Lower leg skin (tissue), 4 donors: ENCODE measurements around the gene TPST2. TPM values are rescaled to one million over a fixed set of nuclear protein-coding genes. Genes with fewer than 3 reads are reported as not detected.

Experiments used
- DNase-seq, 2 donors: peaks; one replicate each; pipeline ENCODE4 v3.0.0-alpha.2; 2019; ENCODE audit warnings: low spot score in 2 of 2
- H3K4me3 ChIP-seq: fragments of 200-600 bp; sonication (generic); 2 replicates; pipeline ENCODE4 v1.5.1; 2017; ENCODE audit warnings: mild to moderate bottlenecking, low read depth; ENCODE audit not compliant: poor library complexity, severe bottlenecking
- POLR2A ChIP-seq, 2 donors: fragments of 450-650 bp; IDR thresholded peaks; one replicate each; pipeline ENCODE4 v1.6.1; 2016 to 2017; ENCODE audit warnings: antibody characterized with exemption in 2 of 2, mild to moderate bottlenecking in 1 of 2, moderate library complexity in 1 of 2
- WGBS, 2 donors: methylation state at CpG; one replicate each; pipeline ENCODE4 v1.1.5; 2018; 5-methylcytosine and 5-hydroxymethylcytosine counted together
- intact Hi-C: fragments of 100-400 bp; cut with DNase I; formaldehyde crosslinking; loops from one replicate; pipeline ENCODE4 v1.15.0; 2023; ENCODE audit warnings: low total_unique reads
- microRNA counts, 2 donors: library from miRNA; unstranded; fragments of <30 nt; microRNA quantifications; one replicate each; lab custom pipeline; 2016
- microRNA-seq, 2 donors: library from miRNA; unstranded; fragments of <30 nt; microRNA quantifications; one replicate each; pipeline ENCODE4, GENCODE V29; 2016; ENCODE audit warnings: borderline replicate concordance in 2 of 2, borderline number of aligned reads in 1 of 2
- total RNA-seq, 4 donors: library from RNA; depleted of rRNA; stranded (reverse); fragments of >200 nt; gene quantifications; one replicate each; pipeline ENCODE4 v1.1.0, GENCODE V29; 2016
- TF ChIP-seq, protein P1 (sequence below), 3 donors: fragments of 450-650 bp; IDR thresholded peaks; one replicate each; pipeline ENCODE4 v1.5.1; 2016; ENCODE audit warnings: antibody characterized with exemption in 3 of 3, mild to moderate bottlenecking in 3 of 3, moderate library complexity in 2 of 3

Gene TPST2
- total RNA-seq, 4 donors from 2014 or later = 54.9 to 60.6 (median 58.5) TPM

DNA sequence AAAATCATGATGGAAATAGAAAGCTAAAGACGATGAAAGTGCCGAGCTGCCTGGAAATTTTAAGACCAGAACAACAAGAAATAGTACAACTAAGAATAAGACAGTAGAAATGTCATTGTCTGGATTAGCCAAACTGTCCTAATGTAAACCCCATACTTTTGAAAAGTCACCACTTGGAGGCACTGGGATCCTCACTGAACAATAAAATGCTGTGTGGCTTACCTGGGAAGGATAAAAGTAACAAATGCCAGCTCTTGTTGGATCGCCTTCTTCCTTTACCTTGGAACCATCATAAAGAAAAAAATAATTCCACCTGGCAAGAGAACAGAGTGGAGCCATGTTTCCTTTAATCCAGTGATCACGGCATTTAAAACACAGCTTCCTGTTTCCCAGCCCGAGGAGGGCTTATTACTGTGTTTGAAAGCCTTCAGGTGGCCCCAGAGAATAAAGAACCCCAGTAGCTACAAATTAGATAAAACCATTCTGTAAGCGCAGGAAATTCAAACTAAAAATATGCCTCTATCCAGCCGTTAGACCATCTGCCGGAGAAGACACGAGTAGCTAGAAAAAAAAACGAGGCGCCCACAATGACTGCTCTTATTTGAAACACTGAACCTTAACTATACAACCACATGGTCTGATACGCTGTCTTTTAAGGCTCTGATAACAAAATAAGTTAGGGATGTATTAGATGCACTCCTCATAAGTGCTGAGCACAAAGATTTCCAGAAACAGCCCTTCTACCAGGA is 110.7 kb downstream of the TPST2 start:
- DNase-seq = no peak
- H3K4me3 ChIP-seq = no peak overlapping the region
- TF ChIP-seq POLR2A (IDR thresholded peaks at IDR 0.05) = no peak
- TF ChIP-seq, protein P1, sequence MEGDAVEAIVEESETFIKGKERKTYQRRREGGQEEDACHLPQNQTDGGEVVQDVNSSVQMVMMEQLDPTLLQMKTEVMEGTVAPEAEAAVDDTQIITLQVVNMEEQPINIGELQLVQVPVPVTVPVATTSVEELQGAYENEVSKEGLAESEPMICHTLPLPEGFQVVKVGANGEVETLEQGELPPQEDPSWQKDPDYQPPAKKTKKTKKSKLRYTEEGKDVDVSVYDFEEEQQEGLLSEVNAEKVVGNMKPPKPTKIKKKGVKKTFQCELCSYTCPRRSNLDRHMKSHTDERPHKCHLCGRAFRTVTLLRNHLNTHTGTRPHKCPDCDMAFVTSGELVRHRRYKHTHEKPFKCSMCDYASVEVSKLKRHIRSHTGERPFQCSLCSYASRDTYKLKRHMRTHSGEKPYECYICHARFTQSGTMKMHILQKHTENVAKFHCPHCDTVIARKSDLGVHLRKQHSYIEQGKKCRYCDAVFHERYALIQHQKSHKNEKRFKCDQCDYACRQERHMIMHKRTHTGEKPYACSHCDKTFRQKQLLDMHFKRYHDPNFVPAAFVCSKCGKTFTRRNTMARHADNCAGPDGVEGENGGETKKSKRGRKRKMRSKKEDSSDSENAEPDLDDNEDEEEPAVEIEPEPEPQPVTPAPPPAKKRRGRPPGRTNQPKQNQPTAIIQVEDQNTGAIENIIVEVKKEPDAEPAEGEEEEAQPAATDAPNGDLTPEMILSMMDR (IDR thresholded peaks at IDR 0.05) = no peak
- intact Hi-C loops = no loop called here
- WGBS, 2 donors = 33 to 34% methylated on average over 12 of the region's 12 CpGs

DNA sequence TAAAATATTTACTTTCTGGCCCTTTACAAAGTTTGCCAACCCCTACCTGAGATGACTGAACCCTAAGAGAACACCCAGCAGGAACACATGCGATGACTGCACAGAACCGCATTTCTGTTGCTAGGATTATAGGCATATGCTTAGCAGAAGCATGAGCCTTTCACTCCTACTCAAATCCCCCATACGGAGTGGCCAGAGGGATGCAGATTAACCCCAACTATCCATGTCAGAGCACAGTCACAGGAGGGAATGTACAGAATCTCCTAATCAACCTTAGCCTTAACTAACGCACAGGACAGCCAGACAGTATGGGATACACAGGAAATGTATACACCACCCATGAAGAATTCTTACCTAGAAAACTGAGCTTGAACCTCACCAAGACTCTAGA is 112.6 kb downstream of the TPST2 start:
- 40 to 61% methylated on average over 4 of the region's 4 CpGs for WGBS, 2 donors
- no peak overlapping the region for H3K4me3 ChIP-seq
- DNase-seq = no peak
- no peak for TF ChIP-seq POLR2A (IDR thresholded peaks at IDR 0.05)
- TF ChIP-seq, protein P1 (IDR thresholded peaks at IDR 0.05) = no peak
- intact Hi-C loops = no loop called here

DNA sequence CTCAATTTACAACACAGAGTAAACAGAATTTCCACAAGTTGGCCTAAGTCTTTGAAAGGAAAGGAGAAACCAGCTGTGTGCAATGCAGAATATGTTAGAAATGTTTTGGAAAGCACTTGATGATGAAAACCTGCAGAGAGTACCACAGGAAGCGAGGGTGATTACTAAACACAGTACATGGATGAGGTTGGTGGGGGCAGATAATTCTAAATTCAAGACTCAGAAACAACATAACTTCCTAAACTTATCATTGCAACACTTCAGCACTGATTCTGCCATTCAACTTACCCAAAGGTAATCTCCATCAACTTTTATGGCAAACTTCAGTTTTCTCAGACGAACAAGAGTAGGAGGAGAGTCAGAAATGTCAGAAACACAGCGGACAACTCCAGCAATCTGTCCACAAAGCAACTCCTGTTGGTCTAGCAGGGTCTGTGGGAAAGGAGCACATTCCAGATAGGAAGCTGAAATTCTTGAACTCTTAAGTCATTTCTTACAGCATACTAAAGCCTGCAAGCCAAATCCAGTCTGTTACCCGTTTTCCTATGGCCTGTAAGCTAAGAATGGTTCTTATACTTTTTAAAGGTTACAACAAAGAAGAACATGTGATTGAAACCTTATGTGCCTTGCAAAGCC is 113.1 kb downstream of the TPST2 start:
- no peak for TF ChIP-seq POLR2A (IDR thresholded peaks at IDR 0.05)
- TF ChIP-seq, protein P1 (IDR thresholded peaks at IDR 0.05) = no peak
- DNase-seq = no peak
- 81 to 86% methylated on average over 4 of the region's 4 CpGs for WGBS, 2 donors
- H3K4me3 ChIP-seq = no peak overlapping the region
- intact Hi-C loops = no loop called here

DNA sequence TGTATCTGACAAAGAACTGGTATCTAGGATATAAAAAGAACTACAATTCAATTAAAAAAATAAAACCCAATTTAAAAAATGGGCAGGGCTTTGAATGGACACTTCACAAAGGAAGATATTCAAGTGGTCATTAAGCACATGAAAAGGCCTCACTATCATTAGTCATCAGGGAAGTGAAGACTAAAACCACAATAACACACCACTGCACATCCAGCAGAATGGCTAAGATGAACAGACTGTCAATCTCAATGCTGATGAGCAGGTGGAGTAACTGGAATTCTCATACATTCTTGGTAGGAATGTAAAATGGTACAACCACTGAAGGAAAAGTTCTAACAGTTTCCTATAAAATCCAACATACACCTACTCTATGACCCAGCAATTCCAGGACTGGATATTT is 115.2 kb downstream of the TPST2 start:
- DNase-seq = no peak
- H3K4me3 ChIP-seq = no peak overlapping the region
- intact Hi-C loops = no loop called here
- TF ChIP-seq, protein P1 (IDR thresholded peaks at IDR 0.05) = no peak
- TF ChIP-seq POLR2A (IDR thresholded peaks at IDR 0.05) = no peak

MicroRNAs within 50 kb of the gene (microRNA counts, 767-probe panel; counts per million panel counts)
- microRNA hsa-miR-548j (lab: Ali Mortazavi, UCI) = 0 to 358 counts per million in 2 donors

Small RNA genes within 50 kb of the gene (microRNA-seq; reads per million reads assigned to microRNA genes)
- gene MIR548J = 2.0 to 2.8 reads per million in 2 donors

Other genes starting within 250 kb of the TPST2 start
- gene ASPHD2, start 160.9 kb downstream of the TPST2 start, total RNA-seq = 10 to 100 TPM; 18.8 to 31.4 (median 22.2) TPM
- gene HPS4, start 106.3 kb downstream of the TPST2 start, total RNA-seq = 10 to 100 TPM; 40.5 to 68.0 (median 47.5) TPM
- gene SRRD, start 106.3 kb downstream of the TPST2 start, total RNA-seq = 10 to 100 TPM; 10.3 to 21.5 (median 17.3) TPM
- 10 to 100 TPM; 29.1 to 55.0 (median 35.7) TPM for gene TFIP11, start 77.7 kb downstream of the TPST2 start, total RNA-seq
- under 1 TPM in 1 of 4 donors, not detected in 3; 0.42 TPM for gene CRYBB1, start 27.9 kb upstream of the TPST2 start, total RNA-seq
- not detected for gene CRYBA4, start 31.8 kb upstream of the TPST2 start, total RNA-seq
- 1 to 10 TPM in 2 of 4 donors, under 1 TPM in 2; 0.47 to 2.4 (median 1.4) TPM for gene MIAT, start 67.5 kb upstream of the TPST2 start, total RNA-seq